Nephron (organoid): ENCODE data around the gene TUFM.
A peak's percentile ranks its signal among the peaks of the same experiment; 100 is the strongest.

ENCODE experiments used
- H3K27ac Mint-ChIP-seq, 3 experiments: 2 replicates each; pipeline ENCODE4 v1.8.0; 2020; ENCODE audit warnings: mixed read lengths in 3 of 3, mild to moderate bottlenecking in 2 of 3, moderate library complexity in 1 of 3
- H3K27me3 Mint-ChIP-seq: 2 replicates; pipeline ENCODE4 v1.8.0; 2021; ENCODE audit warnings: low read depth, mild to moderate bottlenecking, moderate library complexity, mixed read lengths
- H3K36me3 Mint-ChIP-seq: 2 replicates; pipeline ENCODE4 v1.8.0; 2020; ENCODE audit warnings: low read depth, mixed read lengths
- H3K4me1 Mint-ChIP-seq: 2 replicates; pipeline ENCODE4 v1.8.0; 2020; ENCODE audit warnings: mixed read lengths
- H3K4me3 Mint-ChIP-seq, 3 experiments: 2 replicates each; pipeline ENCODE4 v1.8.0; 2020; ENCODE audit warnings: mild to moderate bottlenecking in 3 of 3, mixed read lengths in 3 of 3, moderate library complexity in 2 of 3
- H3K9me3 Mint-ChIP-seq: 2 replicates; pipeline ENCODE4 v1.8.0; 2020; ENCODE audit warnings: mixed read lengths
- CTCF ChIP-seq, 3 experiments: fragments of 200-600 bp; sonication (generic); IDR thresholded peaks; one replicate each; pipeline ENCODE4 v1.5.0; 2021; ENCODE audit warnings: antibody characterized with exemption in 3 of 3; ENCODE audit not compliant: unreplicated experiment in 3 of 3

Gene TUFM

GRCh38 chr16:28879841-28880588 lies 33.9 kb upstream of the TUFM start:
- H3K4me3 Mint-ChIP-seq, result peak overlapping the region; percentile 89 to 91 (median 89)
- peaks cover 3% of the 10 kb centered on the region for H3K36me3 Mint-ChIP-seq
- H3K27me3 Mint-ChIP-seq, result no peaks in the 10 kb centered on the region
- no peaks in the 10 kb centered on the region for H3K9me3 Mint-ChIP-seq
- peak in 1 of 3 experiments; percentile 19 for TF ChIP-seq CTCF (IDR thresholded peaks at IDR 0.05; ENCODE audit: unreplicated experiment in 3 of 3)
- peak overlapping the region; percentile 14 to 89 (median 59) for H3K27ac Mint-ChIP-seq
- H3K4me1 Mint-ChIP-seq, result peaks cover 66% of the 10 kb centered on the region

- Mint-ChIP-seq H3K9me3 (no peaks in the 10 kb centered on the region), H3K27me3 (no peaks in the 10 kb centered on the region), H3K27ac (peak overlapping the region; percentile 37 to 60 (median 49)), H3K36me3 (peaks cover 3% of the 10 kb centered on the region), H3K4me3 (peak overlapping the region; percentile 89 to 91 (median 89)), H3K4me1 (peaks cover 68% of the 10 kb centered on the region)
- TF ChIP-seq CTCF (IDR thresholded peaks at IDR 0.05; ENCODE audit: unreplicated experiment in 3 of 3), result no peak
These were observed 33.2 kb upstream of the TUFM start for GRCh38 chr16:28879261-28879840.

- H3K36me3 Mint-ChIP-seq, result peaks cover 9% of the 10 kb centered on the region
- TF ChIP-seq CTCF (IDR thresholded peaks at IDR 0.05; ENCODE audit: unreplicated experiment in 3 of 3), result no peak
- no peaks in the 10 kb centered on the region for H3K27me3 Mint-ChIP-seq
- H3K4me3 Mint-ChIP-seq, result peak within 1 kb of the TSS; percentile 89 to 91 (median 89)
- peak within 1 kb of the TSS; percentile 78 to 83 (median 80) for H3K27ac Mint-ChIP-seq
- H3K9me3 Mint-ChIP-seq, result no peaks in the 10 kb centered on the region
- H3K4me1 Mint-ChIP-seq, result peaks cover 60% of the 10 kb centered on the region
These were observed 32.2 kb upstream of the TUFM start, which contains the start of gene ATP2A1 for GRCh38 chr16:28878083-28878926. Gene ATP2A1, plus strand, starts transcription at chr16:28878488. Its CDS starts 184 bp downstream, at chr16:28878672.

GRCh38 chr16:28877655-28878000 lies 31.5 kb upstream of the TUFM start:
- no peak for TF ChIP-seq CTCF (IDR thresholded peaks at IDR 0.05; ENCODE audit: unreplicated experiment in 3 of 3)
- Mint-ChIP-seq H3K4me1 (peaks cover 60% of the 10 kb centered on the region), H3K9me3 (no peaks in the 10 kb centered on the region), H3K36me3 (peaks cover 11% of the 10 kb centered on the region), H3K27me3 (no peaks in the 10 kb centered on the region), H3K4me3 (peak overlapping the region; percentile 89 to 91 (median 89)), H3K27ac (peak overlapping the region; percentile 18 to 80 (median 72))

GRCh38 chr16:28876973-28877654 lies 31.0 kb upstream of the TUFM start:
- H3K4me1 Mint-ChIP-seq, result peaks cover 56% of the 10 kb centered on the region
- peak overlapping the region in 2 of 3 experiments; percentile 41 to 77 for H3K4me3 Mint-ChIP-seq
- no peaks in the 10 kb centered on the region for H3K9me3 Mint-ChIP-seq
- TF ChIP-seq CTCF (IDR thresholded peaks at IDR 0.05; ENCODE audit: unreplicated experiment in 3 of 3), result no peak
- H3K27me3 Mint-ChIP-seq, result no peaks in the 10 kb centered on the region
- H3K27ac Mint-ChIP-seq, result peak overlapping the region; percentile 78 to 83 (median 80)
- H3K36me3 Mint-ChIP-seq, result peaks cover 14% of the 10 kb centered on the region
